Thyroid gland (tissue), 4 donors: Measurements from ENCODE around the gene TDO2.

Source experiments
- POLR2A ChIP-seq, 2 donors: fragments of 450-650 bp; IDR thresholded peaks; one replicate each; pipeline ENCODE4 v1.6.1; 2017; ENCODE audit warnings: antibody characterized with exemption in 2 of 2, mild to moderate bottlenecking in 2 of 2, moderate library complexity in 1 of 2
- TF ChIP-seq, protein P1 (sequence below), 6 experiments: fragments of 200-600 bp in 3 of 6; fragments of 450-650 bp in 3 of 6; sonication (generic) in 3 of 6; IDR thresholded peaks; one replicate each; pipeline ENCODE4 v1.5.1; 2016 to 2019; ENCODE audit warnings: antibody characterized with exemption in 6 of 6, mild to moderate bottlenecking in 2 of 6, inconsistent platforms in 1 of 6, moderate library complexity in 1 of 6

DNA sequence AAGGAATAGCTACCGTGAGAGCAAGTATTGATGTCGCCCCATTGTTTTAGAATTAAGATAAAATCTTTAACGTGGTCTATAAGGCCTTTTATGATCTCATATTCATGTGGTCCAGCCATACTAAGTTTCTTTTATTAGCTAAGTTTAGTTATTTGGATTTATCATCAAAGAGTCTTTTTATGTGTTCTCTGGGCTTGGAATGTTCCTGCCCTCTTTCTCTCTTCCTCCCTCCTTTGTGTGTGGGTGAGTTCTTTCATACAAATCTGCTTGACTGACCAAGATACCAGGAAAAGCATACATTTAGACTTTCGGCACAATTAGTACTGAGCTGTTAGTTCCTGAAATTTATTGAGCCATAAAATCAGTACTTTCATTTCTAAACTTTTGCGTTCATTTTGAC, 11.3 kb downstream of the TDO2 start:
- TF ChIP-seq, protein P1, sequence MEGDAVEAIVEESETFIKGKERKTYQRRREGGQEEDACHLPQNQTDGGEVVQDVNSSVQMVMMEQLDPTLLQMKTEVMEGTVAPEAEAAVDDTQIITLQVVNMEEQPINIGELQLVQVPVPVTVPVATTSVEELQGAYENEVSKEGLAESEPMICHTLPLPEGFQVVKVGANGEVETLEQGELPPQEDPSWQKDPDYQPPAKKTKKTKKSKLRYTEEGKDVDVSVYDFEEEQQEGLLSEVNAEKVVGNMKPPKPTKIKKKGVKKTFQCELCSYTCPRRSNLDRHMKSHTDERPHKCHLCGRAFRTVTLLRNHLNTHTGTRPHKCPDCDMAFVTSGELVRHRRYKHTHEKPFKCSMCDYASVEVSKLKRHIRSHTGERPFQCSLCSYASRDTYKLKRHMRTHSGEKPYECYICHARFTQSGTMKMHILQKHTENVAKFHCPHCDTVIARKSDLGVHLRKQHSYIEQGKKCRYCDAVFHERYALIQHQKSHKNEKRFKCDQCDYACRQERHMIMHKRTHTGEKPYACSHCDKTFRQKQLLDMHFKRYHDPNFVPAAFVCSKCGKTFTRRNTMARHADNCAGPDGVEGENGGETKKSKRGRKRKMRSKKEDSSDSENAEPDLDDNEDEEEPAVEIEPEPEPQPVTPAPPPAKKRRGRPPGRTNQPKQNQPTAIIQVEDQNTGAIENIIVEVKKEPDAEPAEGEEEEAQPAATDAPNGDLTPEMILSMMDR (IDR thresholded peaks at IDR 0.05): no peak
- no peak for TF ChIP-seq POLR2A (IDR thresholded peaks at IDR 0.05)
